H9 (cell line): ENCODE measurements around the gene CT83. TPM values are rescaled to one million over a fixed set of nuclear protein-coding genes. Genes with fewer than 3 reads are reported as not detected.

ENCODE experiments used
- DNase-seq: peaks from one replicate; pipeline ENCODE4 v3.0.0-alpha.2; 2017
- H2AFZ ChIP-seq: one replicate; pipeline ENCODE4 v1.6.1; 2013; ENCODE audit warnings: mild to moderate bottlenecking, low read length, control low read depth, moderate library complexity
- H2AK5ac ChIP-seq: 2 replicates; pipeline ENCODE4 v1.6.1; 2013; ENCODE audit warnings: low read length, control low read depth, mixed read lengths; ENCODE audit not compliant: insufficient read length
- H2BK120ac ChIP-seq: one replicate; pipeline ENCODE4 v1.6.1; 2013; ENCODE audit warnings: low read depth, mild to moderate bottlenecking, low read length, control low read depth, inconsistent platforms; ENCODE audit not compliant: poor library complexity, severe bottlenecking
- H2BK12ac ChIP-seq: 2 replicates; pipeline ENCODE4 v1.6.1; 2013; ENCODE audit warnings: low read length, control low read depth, mixed read lengths, low read depth; ENCODE audit not compliant: insufficient read length
- H2BK15ac ChIP-seq: 2 replicates; pipeline ENCODE4 v1.6.1; 2013; ENCODE audit warnings: low read depth, low read length, control low read depth
- H2BK20ac ChIP-seq: one replicate; pipeline ENCODE4 v1.6.1; 2013; ENCODE audit warnings: low read depth, mild to moderate bottlenecking, low read length, control low read depth, inconsistent platforms; ENCODE audit not compliant: poor library complexity, severe bottlenecking
- H2BK5ac ChIP-seq: 2 replicates; pipeline ENCODE4 v1.6.1; 2013; ENCODE audit warnings: low read length, control low read depth, mixed read lengths; ENCODE audit not compliant: insufficient read length
- H3K14ac ChIP-seq: 2 replicates; pipeline ENCODE4 v1.6.1; 2013; ENCODE audit warnings: low read length, control low read depth; ENCODE audit not compliant: insufficient read depth
- H3K18ac ChIP-seq: 2 replicates; pipeline ENCODE4 v1.6.1; 2013; ENCODE audit warnings: low read depth, mild to moderate bottlenecking, mixed read lengths, low read length, control low read depth; ENCODE audit not compliant: insufficient read length
- H3K23ac ChIP-seq: 2 replicates; pipeline ENCODE4 v1.6.1; 2013; ENCODE audit warnings: low read length, control low read depth, mixed read lengths, low read depth; ENCODE audit not compliant: insufficient read length
- H3K23me2 ChIP-seq: 2 replicates; pipeline ENCODE4 v1.6.1; 2013; ENCODE audit warnings: low read depth, mild to moderate bottlenecking, mixed read lengths, low read length, control low read depth; ENCODE audit not compliant: insufficient read length, poor library complexity, severe bottlenecking
- H3K27ac ChIP-seq: 2 replicates; pipeline ENCODE4 v1.5.1; 2013; ENCODE audit warnings: low read length, control low read depth, mixed read lengths, low read depth; ENCODE audit not compliant: insufficient read length
- H3K27me3 ChIP-seq: 2 replicates; pipeline ENCODE4 v1.6.1; 2013; ENCODE audit warnings: low read length, control low read depth, inconsistent platforms; ENCODE audit not compliant: insufficient read depth
- H3K4ac ChIP-seq: 2 replicates; pipeline ENCODE4 v1.6.1; 2013; ENCODE audit warnings: low read depth, mild to moderate bottlenecking, control low read depth, inconsistent platforms, low read length, moderate library complexity
- H3K4me1 ChIP-seq: 2 replicates; pipeline ENCODE4 v1.6.1; 2013; ENCODE audit warnings: low read length, control low read depth, inconsistent platforms; ENCODE audit not compliant: insufficient read depth
- H3K4me2 ChIP-seq: 2 replicates; pipeline ENCODE4 v1.6.1; 2013; ENCODE audit warnings: low read length, control low read depth, mixed read lengths; ENCODE audit not compliant: insufficient read length, insufficient read depth
- H3K56ac ChIP-seq: 2 replicates; pipeline ENCODE4 v1.6.1; 2013; ENCODE audit warnings: low read depth, mild to moderate bottlenecking, mixed read lengths, low read length, control low read depth; ENCODE audit not compliant: insufficient read length
- H3K79me1 ChIP-seq: 2 replicates; pipeline ENCODE4 v1.6.1; 2013; ENCODE audit warnings: low read depth, mild to moderate bottlenecking, moderate library complexity, low read length, control low read depth, inconsistent platforms; ENCODE audit not compliant: insufficient read depth, poor library complexity, severe bottlenecking
- H3K79me2 ChIP-seq: 2 replicates; pipeline ENCODE4 v1.6.1; 2013; ENCODE audit warnings: low read length, control low read depth, inconsistent platforms; ENCODE audit not compliant: insufficient read depth
- H3K9ac ChIP-seq: 2 replicates; pipeline ENCODE4 v1.6.1; 2013; ENCODE audit warnings: low read length, control low read depth, mixed read lengths; ENCODE audit not compliant: insufficient read length; ENCODE audit errors: extremely low read depth
- H3K9me3 ChIP-seq: one replicate; pipeline ENCODE4 v1.6.1; 2013; ENCODE audit warnings: low read depth, low read length, inconsistent platforms; ENCODE audit not compliant: control insufficient read depth
- H3T11ph ChIP-seq: one replicate; pipeline ENCODE4 v1.6.1; 2013; ENCODE audit warnings: mild to moderate bottlenecking, low read length, control low read depth, inconsistent platforms
- H4K20me1 ChIP-seq: one replicate; pipeline ENCODE4 v1.6.1; 2013; ENCODE audit not compliant: control insufficient read depth, insufficient read length, insufficient read depth
- H4K5ac ChIP-seq: 2 replicates; pipeline ENCODE4 v1.6.1; 2013; ENCODE audit warnings: low read depth, mild to moderate bottlenecking, mixed read lengths, low read length, control low read depth; ENCODE audit not compliant: insufficient read length
- H4K8ac ChIP-seq: replicated peaks from 2 replicates; pipeline ENCODE4 v1.6.1; 2013; ENCODE audit warnings: low read length, control low read depth, mixed read lengths, low read depth; ENCODE audit not compliant: insufficient read length
- H4K91ac ChIP-seq: 2 replicates; pipeline ENCODE4 v1.6.1; 2013; ENCODE audit warnings: low read depth, mild to moderate bottlenecking, moderate library complexity, mixed read lengths, low read length, control low read depth; ENCODE audit not compliant: insufficient read length
- H3K27ac Mint-ChIP-seq, 3 experiments: 2 replicates in 2 of 3; 3 replicates in 1 of 3; pipeline ENCODE4 v1.8.0; 2020 to 2021; ENCODE audit warnings: mixed read lengths in 3 of 3, mild to moderate bottlenecking in 1 of 3, moderate library complexity in 1 of 3
- H3K27me3 Mint-ChIP-seq: 2 replicates; pipeline ENCODE4 v1.8.0; 2021; ENCODE audit warnings: low read depth, mild to moderate bottlenecking, moderate library complexity, mixed read lengths
- H3K36me3 Mint-ChIP-seq, 3 experiments: 2 replicates in 2 of 3; 3 replicates in 1 of 3; pipeline ENCODE4 v1.8.0; 2020 to 2021; ENCODE audit warnings: low read depth in 3 of 3, mixed read lengths in 3 of 3; ENCODE audit not compliant: insufficient read depth in 1 of 3
- H3K4me1 Mint-ChIP-seq, 2 experiments: 2 replicates each; pipeline ENCODE4 v1.8.0; 2020; ENCODE audit warnings: mixed read lengths in 2 of 2
- H3K4me3 Mint-ChIP-seq, 2 experiments: 2 replicates in 1 of 2; 3 replicates in 1 of 2; pipeline ENCODE4 v1.8.0; 2020 to 2021; ENCODE audit warnings: mild to moderate bottlenecking in 2 of 2, mixed read lengths in 2 of 2, moderate library complexity in 1 of 2
- H3K9me3 Mint-ChIP-seq, 2 experiments: 2 replicates in 1 of 2; 3 replicates in 1 of 2; pipeline ENCODE4 v1.8.0; 2020; ENCODE audit warnings: mild to moderate bottlenecking in 2 of 2, mixed read lengths in 2 of 2, moderate library complexity in 1 of 2
- WGBS: extraction: QIAGEN DNeasy Blood & Tissue Kit; methylation state at CpG from one replicate; pipeline ENCODE4 v1.1.7; 2013; ENCODE audit warnings: missing lambda C conversion rate, low lambda C conversion rate, mixed read lengths; ENCODE audit not compliant: insufficient read length; ENCODE audit errors: extremely low coverage; 5-methylcytosine and 5-hydroxymethylcytosine counted together
- total RNA-seq: library from RNA; stranded (reverse); gene quantifications from 2 replicates; pipeline ENCODE4 v1.2.1, GENCODE V29; 2021
- TF ChIP-seq, protein P1 (sequence below): fragments of 200-600 bp; sonication (generic); conservative IDR thresholded peaks from 3 replicates; pipeline ENCODE4 v1.8.0; 2021; ENCODE audit warnings: antibody characterized with exemption, mild to moderate bottlenecking

The CT83 gene
- total RNA-seq, 1 experiment from 2014 or later: not detected

DNA sequence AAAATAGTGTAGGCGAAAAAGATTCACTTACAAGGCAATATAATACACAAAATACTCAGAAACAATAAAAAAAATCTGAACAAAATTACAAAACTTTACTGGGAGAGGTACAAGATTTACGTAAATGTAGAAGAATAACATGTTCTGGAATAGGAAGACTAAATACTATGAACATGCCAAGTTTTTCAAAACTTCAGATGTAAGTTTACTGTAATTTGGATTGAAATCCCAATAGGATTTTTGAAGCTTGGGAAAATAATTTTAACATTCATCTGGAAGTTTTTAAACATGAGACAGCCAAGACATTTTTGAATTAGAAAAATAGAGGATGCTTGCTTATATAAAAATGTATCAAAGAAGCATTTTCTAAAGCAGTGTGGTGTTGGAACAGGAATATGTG, 30.5 kb upstream of the CT83 start:
- Histone ChIP-seq H4K8ac (no peak overlapping the region), H3T11ph (no peak overlapping the region), H2AFZ (no peak overlapping the region), H3K14ac (no peak overlapping the region), H3K27me3 (no peaks in the 10 kb centered on the region), H2AK5ac (no peak overlapping the region), H4K91ac (no peak overlapping the region), H3K4ac (no peak overlapping the region), H2BK15ac (no peak overlapping the region), H4K20me1 (no peaks in the 10 kb centered on the region), H4K5ac (no peak overlapping the region), H2BK12ac (no peak overlapping the region), H3K79me1 (no peaks in the 10 kb centered on the region), H3K56ac (no peak overlapping the region), H3K18ac (no peak overlapping the region), H3K23me2 (no peaks in the 10 kb centered on the region), H2BK5ac (no peak overlapping the region), H3K9ac (no peak overlapping the region), H3K23ac (no peak overlapping the region), H3K27ac (no peak overlapping the region), H2BK20ac (no peak overlapping the region), H3K4me1 (no peaks in the 10 kb centered on the region), H3K9me3 (no peaks in the 10 kb centered on the region), H2BK120ac (no peak overlapping the region), H3K4me2 (no peak overlapping the region), H3K79me2 (no peaks in the 10 kb centered on the region)
- no peak overlapping the region for H3K27ac Mint-ChIP-seq
- WGBS: no CpG with 5 or more reads among the region's 2 CpGs
- no peaks in the 10 kb centered on the region for H3K36me3 Mint-ChIP-seq
- H3K4me1 Mint-ChIP-seq: no peaks in the 10 kb centered on the region
- H3K27me3 Mint-ChIP-seq: no peaks in the 10 kb centered on the region
- no peaks in the 10 kb centered on the region for H3K9me3 Mint-ChIP-seq
- DNase-seq: no peak
- TF ChIP-seq, protein P1, sequence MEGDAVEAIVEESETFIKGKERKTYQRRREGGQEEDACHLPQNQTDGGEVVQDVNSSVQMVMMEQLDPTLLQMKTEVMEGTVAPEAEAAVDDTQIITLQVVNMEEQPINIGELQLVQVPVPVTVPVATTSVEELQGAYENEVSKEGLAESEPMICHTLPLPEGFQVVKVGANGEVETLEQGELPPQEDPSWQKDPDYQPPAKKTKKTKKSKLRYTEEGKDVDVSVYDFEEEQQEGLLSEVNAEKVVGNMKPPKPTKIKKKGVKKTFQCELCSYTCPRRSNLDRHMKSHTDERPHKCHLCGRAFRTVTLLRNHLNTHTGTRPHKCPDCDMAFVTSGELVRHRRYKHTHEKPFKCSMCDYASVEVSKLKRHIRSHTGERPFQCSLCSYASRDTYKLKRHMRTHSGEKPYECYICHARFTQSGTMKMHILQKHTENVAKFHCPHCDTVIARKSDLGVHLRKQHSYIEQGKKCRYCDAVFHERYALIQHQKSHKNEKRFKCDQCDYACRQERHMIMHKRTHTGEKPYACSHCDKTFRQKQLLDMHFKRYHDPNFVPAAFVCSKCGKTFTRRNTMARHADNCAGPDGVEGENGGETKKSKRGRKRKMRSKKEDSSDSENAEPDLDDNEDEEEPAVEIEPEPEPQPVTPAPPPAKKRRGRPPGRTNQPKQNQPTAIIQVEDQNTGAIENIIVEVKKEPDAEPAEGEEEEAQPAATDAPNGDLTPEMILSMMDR: no peak
- H3K4me3 Mint-ChIP-seq: no peak overlapping the region
